ENCODE measurements around the gene OR56B1. TPM values are rescaled to one million over a fixed set of nuclear protein-coding genes. Genes with fewer than 3 reads are reported as not detected.

OR56B1 gene
- total and polyA plus RNA-seq, 2 of the 8 experiments (the other 6 are each of a cell fraction or from before 2014, with no cell fraction given) = 0.20 TPM; not detected in 1

GRCh38 chr11:5737091-5737490 lies 843 bp downstream of the OR56B1 start:
- Histone ChIP-seq H3K79me2 (ENCODE audit: control insufficient read depth in 1 of 2, insufficient read depth in 2 of 2, low read length in 2 of 2) (no peaks in the 10 kb centered on the region), H4K91ac (replicated peaks; ENCODE audit: insufficient read length, low read length) (no peak overlapping the region), H2AK5ac (ENCODE audit: low read depth, low read length) (no peak overlapping the region), H2BK120ac (replicated peaks; ENCODE audit: low read depth, low read length) (no peak overlapping the region), H3K9me3 (ENCODE audit: insufficient read depth in 2 of 2, low read depth in 1 of 2, low read length in 1 of 2) (no peaks in the 10 kb centered on the region), H3K23ac (ENCODE audit: insufficient read length) (no peak overlapping the region), H2BK12ac (ENCODE audit: low read depth, low read length) (no peak overlapping the region), H2BK5ac (ENCODE audit: low read depth, low read length) (no peak overlapping the region), H3K9ac (replicated peaks in 1 of 4; ENCODE audit: extremely low read depth in 1 of 4, low read depth in 3 of 4, low read length in 3 of 4) (no peak overlapping the region), H3K4me2 (ENCODE audit: insufficient read depth in 1 of 2, low read depth in 2 of 2, low read length in 2 of 2) (no peak overlapping the region), H2BK15ac (ENCODE audit: low read length) (no peak overlapping the region), H4K8ac (ENCODE audit: extremely low read depth, insufficient read depth, low read length) (no peak overlapping the region), H3K27ac (ENCODE audit: low read depth, low read length) (no peak overlapping the region), H3K79me1 (ENCODE audit: low read depth, low read length) (no peaks in the 10 kb centered on the region), H3K4me3 (ENCODE audit: extremely low read depth in 1 of 4, insufficient read depth in 2 of 4, low read depth in 3 of 4, low read length in 4 of 4) (no peak overlapping the region), H2AFZ (ENCODE audit: low read length) (no peak overlapping the region), H3K4me1 (replicated peaks in 1 of 4; ENCODE audit: control insufficient read depth in 3 of 4, insufficient read depth in 4 of 4, low read length in 3 of 4) (no peaks in the 10 kb centered on the region), H3K36me3 (ENCODE audit: control insufficient read depth in 2 of 4, insufficient read depth in 4 of 4, low read length in 3 of 4) (no peaks in the 10 kb centered on the region), H3K18ac (ENCODE audit: extremely low read depth, low read length) (no peak overlapping the region), H4K5ac (ENCODE audit: insufficient read length, low read depth, low read length) (no peak overlapping the region), H3K23me2 (ENCODE audit: low read depth, low read length) (no peaks in the 10 kb centered on the region), H3K4ac (replicated peaks; ENCODE audit: insufficient read length, low read depth, low read length) (no peak overlapping the region), H3K14ac (ENCODE audit: insufficient read length) (no peak overlapping the region), H3K27me3 (replicated peaks in 1 of 4; ENCODE audit: control insufficient read depth in 3 of 4, extremely low read depth in 1 of 4, insufficient read depth in 3 of 4, low read length in 3 of 4) (no peaks in the 10 kb centered on the region), H4K20me1 (replicated peaks in 1 of 2; ENCODE audit: control insufficient read depth in 1 of 2, insufficient read depth in 2 of 2, low read length in 2 of 2) (no peaks in the 10 kb centered on the region), H3K56ac (replicated peaks; ENCODE audit: insufficient read length, low read depth, low read length) (no peak overlapping the region), H2BK20ac (ENCODE audit: low read length) (no peak overlapping the region)
- no peak for FAIRE-seq
- TF ChIP-seq EZH2 (IDR thresholded peaks at IDR 0.05; ENCODE audit: low read depth, low read length, severe bottlenecking) = no peak
- no peak for TF ChIP-seq ATF3 (IDR thresholded peaks at IDR 0.05; ENCODE audit: insufficient read depth, low read depth, low read length)
- no peak for TF ChIP-seq KDM5A (IDR thresholded peaks at IDR 0.05; ENCODE audit: low read length)
- TF ChIP-seq SIN3A (conservative IDR thresholded peaks at IDR 0.05 in 1 of 2, IDR thresholded peaks at IDR 0.05 in 1 of 2; ENCODE audit: low read depth in 1 of 2, low read length in 2 of 2) = no peak
- TF ChIP-seq RBBP5 (IDR thresholded peaks at IDR 0.05; ENCODE audit: borderline replicate concordance, low read depth, low read length) = no peak
- no peak for TF ChIP-seq RXRA (IDR thresholded peaks at IDR 0.05; ENCODE audit: insufficient read depth, low read depth, low read length)
- no peak for TF ChIP-seq TAF7 (optimal IDR thresholded peaks at IDR 0.05; ENCODE audit: borderline replicate concordance, low read depth, low read length)
- no peak for TF ChIP-seq MAFK (IDR thresholded peaks at IDR 0.05; ENCODE audit: low read depth, low read length)
- TF ChIP-seq FOSL1 (IDR thresholded peaks at IDR 0.05; ENCODE audit: insufficient read depth, low read depth, low read length) = no peak
- no peak for DNase-seq (ENCODE audit: low read depth in 1 of 2, low spot score in 2 of 2)
- POLR2A ChIA-PET (ENCODE audit: partially characterized antibody) = no interaction called here
- CTCF ChIA-PET (ENCODE audit: partially characterized antibody) = interaction anchor here (1.0 kb wide), 1 partner anchor 52 kb away, joined by 3 read pairs; no protein-coding TSS in a partner anchor

Data from H1 (cell line).